Calu3 (cell line): ENCODE measurements around the gene SIPA1L3. TPM values are rescaled to one million over a fixed set of nuclear protein-coding genes. Genes with fewer than 3 reads are reported as not detected.

Source experiments
- BruUV-seq: library from RNA; stranded (reverse); fragments of 400-500 nt; replicated peaks from 2 replicates; lab custom pipeline; 2021; lab: Mats Ljungman, UMichigan
- CTCF ChIA-PET: fragments of 300-600 bp; sonication (Branson Sonifier 250); formaldehyde crosslinking; loops from one replicate; lab custom pipeline; 2022; ENCODE audit warnings: antibody characterized with exemption; lab: Charles Lee
- DNase-seq: peaks from one replicate; pipeline ENCODE4 v3.0.0; 2022
- H3K27ac Mint-ChIP-seq: one replicate; pipeline ENCODE4 v1.8.0; 2022; ENCODE audit warnings: mixed read lengths; ENCODE audit not compliant: unreplicated experiment
- H3K27me3 Mint-ChIP-seq: one replicate; pipeline ENCODE4 v1.8.0; 2022; ENCODE audit warnings: mixed read lengths; ENCODE audit not compliant: unreplicated experiment
- H3K36me3 Mint-ChIP-seq: one replicate; pipeline ENCODE4 v1.8.0; 2022; ENCODE audit warnings: mild to moderate bottlenecking, moderate library complexity, mixed read lengths; ENCODE audit not compliant: insufficient read depth, unreplicated experiment
- H3K4me1 Mint-ChIP-seq: one replicate; pipeline ENCODE4 v1.8.0; 2022; ENCODE audit warnings: mild to moderate bottlenecking, low read depth, mixed read lengths; ENCODE audit not compliant: unreplicated experiment
- H3K4me3 Mint-ChIP-seq: one replicate; pipeline ENCODE4 v1.8.0; 2022; ENCODE audit warnings: mild to moderate bottlenecking, low read depth, moderate library complexity, mixed read lengths; ENCODE audit not compliant: unreplicated experiment
- H3K9me3 Mint-ChIP-seq: one replicate; pipeline ENCODE4 v1.8.0; 2022; ENCODE audit warnings: low read depth, mixed read lengths; ENCODE audit not compliant: unreplicated experiment
- CTCF ChIP-seq: fragments of 200-600 bp; IDR thresholded peaks from one replicate; pipeline ENCODE4 v1.8.0; 2022; ENCODE audit warnings: antibody characterized with exemption; ENCODE audit not compliant: unreplicated experiment
- intact Hi-C: fragments of 100-400 bp; cut with micrococcal nuclease; formaldehyde crosslinking; loops from one replicate; pipeline ENCODE4 v1.10.0; 2022; ENCODE audit not compliant: unreplicated experiment
- total RNA-seq: library from RNA; stranded (reverse); gene quantifications from 2 replicates; pipeline ENCODE4 v1.2.3, GENCODE V29; 2022

Gene SIPA1L3
- total RNA-seq, 1 experiment from 2014 or later, result 127 TPM

GRCh38 chr19:37896180-37896579 lies 10.8 kb upstream of the SIPA1L3 start:
- CTCF ChIA-PET, result no interaction called here
- Mint-ChIP-seq H3K27ac (no peak overlapping the region), H3K4me1 (no peaks in the 10 kb centered on the region), H3K36me3 (no peaks in the 10 kb centered on the region), H3K4me3 (no peak overlapping the region), H3K27me3 (peaks cover 41% of the 10 kb centered on the region), H3K9me3 (peaks cover 7% of the 10 kb centered on the region)
- intact Hi-C loops, result loop anchor here (5.0 kb wide), 2 partner anchors 326 to 436 kb away; partner anchors contain the start of gene DPF1
- no peak for TF ChIP-seq CTCF
- DNase-seq, result no peak
- no TSS peak for BruUV-seq

- H3K9me3 Mint-ChIP-seq, result no peaks in the 10 kb centered on the region
- BruUV-seq, result no TSS peak
- H3K4me1 Mint-ChIP-seq, result no peaks in the 10 kb centered on the region
- intact Hi-C loops, result loop anchor here (2.0 to 5.0 kb wide), 3 partner anchors 243 to 433 kb away; partner anchors contain the start of gene DPF1
- H3K27me3 Mint-ChIP-seq, result peaks cover 15% of the 10 kb centered on the region
- no peak for DNase-seq
- H3K27ac Mint-ChIP-seq, result no peak overlapping the region
- H3K36me3 Mint-ChIP-seq, result no peaks in the 10 kb centered on the region
- TF ChIP-seq CTCF, result no peak
- H3K4me3 Mint-ChIP-seq, result no peak overlapping the region
- CTCF ChIA-PET, result interaction anchor here (0.6 kb wide), 1 partner anchor 314 kb away, joined by 7 read pairs; no protein-coding TSS in a partner anchor
These were observed 7.6 kb upstream of the SIPA1L3 start for GRCh38 chr19:37899453-37899852.

GRCh38 chr19:37899966-37900365 lies 7.0 kb upstream of the SIPA1L3 start:
- peaks cover 15% of the 10 kb centered on the region for H3K27me3 Mint-ChIP-seq
- H3K4me1 Mint-ChIP-seq, result no peaks in the 10 kb centered on the region
- no peaks in the 10 kb centered on the region for H3K36me3 Mint-ChIP-seq
- intact Hi-C loops, result loop anchor here (2.0 to 10.0 kb wide), 6 partner anchors 115 to 432 kb away; partner anchors contain the start of gene DPF1
- no peak overlapping the region for H3K4me3 Mint-ChIP-seq
- no peaks in the 10 kb centered on the region for H3K9me3 Mint-ChIP-seq
- no peak overlapping the region for H3K27ac Mint-ChIP-seq
- CTCF ChIA-PET, result interaction anchor here (0.6 kb wide), 1 partner anchor 313 kb away, joined by 7 read pairs; no protein-coding TSS in a partner anchor
- no peak for TF ChIP-seq CTCF
- DNase-seq, result no peak
- no TSS peak for BruUV-seq

- Mint-ChIP-seq H3K27me3 (no peaks in the 10 kb centered on the region), H3K4me3 (no peak overlapping the region), H3K27ac (no peak overlapping the region), H3K36me3 (peaks cover 20% of the 10 kb centered on the region), H3K4me1 (peaks cover 5% of the 10 kb centered on the region), H3K9me3 (no peaks in the 10 kb centered on the region)
- BruUV-seq, result no TSS peak
- peak; percentile 94 for TF ChIP-seq CTCF
- CTCF ChIA-PET, result interaction anchor here (0.6 to 2.4 kb wide), 14 partner anchors 10 to 318 kb away, joined by 3 to 17 read pairs (median 4); no protein-coding TSS in a partner anchor
- intact Hi-C loops, result loop anchor here (5.0 to 10.0 kb wide), 3 partner anchors 112 to 195 kb away; no protein-coding TSS in a partner anchor
- DNase-seq, result peak; percentile 93
These were observed 4.3 kb upstream of the SIPA1L3 start for GRCh38 chr19:37902668-37903067.
